Glomerular endothelial cell (primary cell): ENCODE data around the gene SGSH. TPM values are rescaled to one million over a fixed set of nuclear protein-coding genes. Genes with fewer than 3 reads are reported as not detected.
"Not testable (repeated sequence)": the region's sequence is repeated elsewhere in the genome, so short reads cannot be mapped to it uniquely, and the experiment has no call there.

Experiments used
- DNase-seq: peaks from one replicate; pipeline ENCODE4 v3.0.0-alpha.2; 2011; ENCODE audit warnings: low read depth, low spot score; ENCODE audit errors: extremely low read depth
- total RNA-seq: library from RNA; depleted of rRNA; stranded (reverse); fragments of >200 nt; gene quantifications from 2 replicates; pipeline ENCODE4 v1.2.3, GENCODE V29; 2015

The SGSH gene
- total RNA-seq, 1 donor from 2014 or later: 79.5 TPM

GRCh38 chr17:80213643-80213975 lies 6.5 kb downstream of the SGSH start:
- DNase-seq: no peak

- no peak for DNase-seq
Measured at GRCh38 chr17:80212962-80213642, 7.0 kb downstream of the SGSH start.

- DNase-seq: no peak
Measured at GRCh38 chr17:80212511-80212910, 7.6 kb downstream of the SGSH start.

- DNase-seq: no peak
Measured at GRCh38 chr17:80212109-80212508, 8.0 kb downstream of the SGSH start.

GRCh38 chr17:80210348-80211108 lies 9.6 kb downstream of the SGSH start:
- DNase-seq: no peak

GRCh38 chr17:80209765-80210164 lies 10.4 kb downstream of the SGSH start:
- no peak for DNase-seq

- DNase-seq: no peak
Measured at GRCh38 chr17:80208050-80208449, 12.1 kb downstream of the SGSH start.

- DNase-seq: no peak
Measured at GRCh38 chr17:80205811-80206210, 14.3 kb downstream of the SGSH start.

GRCh38 chr17:80204626-80205468 lies 15.3 kb downstream of the SGSH start:
- no peak for DNase-seq

GRCh38 chr17:80203471-80203963 lies 16.6 kb downstream of the SGSH start:
- DNase-seq: no peak

GRCh38 chr17:80202197-80202596 lies 17.9 kb downstream of the SGSH start:
- DNase-seq: no peak

GRCh38 chr17:80201446-80201845 lies 18.7 kb downstream of the SGSH start:
- DNase-seq: no peak

- not testable (repeated sequence) for DNase-seq
Measured at GRCh38 chr17:80199295-80199694, 20.8 kb downstream of the SGSH start.

- DNase-seq: no peak
Measured at GRCh38 chr17:80198144-80198661, 21.9 kb downstream of the SGSH start.

GRCh38 chr17:80196652-80197051 lies 23.5 kb downstream of the SGSH start:
- DNase-seq: no peak

GRCh38 chr17:80195671-80196529 lies 24.2 kb downstream of the SGSH start:
- no peak for DNase-seq

- DNase-seq: no peak
Measured at GRCh38 chr17:80195141-80195540, 25.0 kb downstream of the SGSH start.

- DNase-seq: no peak
Measured at GRCh38 chr17:80191865-80192661, 28.1 kb downstream of the SGSH start.

- DNase-seq: no peak
Measured at GRCh38 chr17:80191192-80191591, 28.9 kb downstream of the SGSH start.
